GM23338 (cell line): ENCODE data around the gene HNRNPL. TPM values are rescaled to one million over a fixed set of nuclear protein-coding genes. Genes with fewer than 3 reads are reported as not detected.

ENCODE experiments used
- ATAC-seq: fragments of 200-7000 bp; cut with Tn5 transposase; 3 replicates; pipeline ENCODE4 v1.9.1; 2020
- DNase-seq: peaks from one replicate; pipeline ENCODE4 v3.0.0-alpha.2; 2015; ENCODE audit warnings: low spot score
- H2AFZ ChIP-seq: fragments of 200-600 bp; sonication (generic); 2 replicates; pipeline ENCODE4 v1.8.0; 2016; ENCODE audit warnings: antibody characterized with exemption, mild to moderate bottlenecking, moderate library complexity
- H3F3A ChIP-seq: fragments of 200-600 bp; sonication (generic); replicated peaks from 2 replicates; pipeline ENCODE4 v1.8.0; 2017; ENCODE audit warnings: antibody characterized with exemption, mixed run types, low read depth
- H3K27ac ChIP-seq: fragments of 200-600 bp; sonication (generic); 2 replicates; pipeline ENCODE4 v1.6.1; 2016; ENCODE audit warnings: low read depth
- H3K27me3 ChIP-seq: fragments of 200-600 bp; sonication (generic); 2 replicates; pipeline ENCODE4 v1.8.0; 2016; ENCODE audit warnings: mild to moderate bottlenecking, mixed run types, moderate library complexity; ENCODE audit not compliant: insufficient read depth
- H3K36me3 ChIP-seq: fragments of 200-600 bp; sonication (generic); 2 replicates; pipeline ENCODE4 v1.8.0; 2016; ENCODE audit warnings: mild to moderate bottlenecking; ENCODE audit not compliant: insufficient read depth
- H3K4me1 ChIP-seq: fragments of 200-600 bp; sonication (generic); 2 replicates; pipeline ENCODE4 v1.8.0; 2016; ENCODE audit warnings: mild to moderate bottlenecking, moderate library complexity; ENCODE audit not compliant: insufficient read depth
- H3K4me2 ChIP-seq: fragments of 200-600 bp; sonication (generic); 2 replicates; pipeline ENCODE4 v1.7.1; 2017; ENCODE audit warnings: mixed run types
- H3K4me3 ChIP-seq: fragments of 200-600 bp; sonication (generic); 2 replicates; pipeline ENCODE4 v1.6.1; 2016; ENCODE audit warnings: mixed run types
- H3K79me2 ChIP-seq: fragments of 200-600 bp; sonication (generic); replicated peaks from 2 replicates; pipeline ENCODE4 v1.8.0; 2017; ENCODE audit warnings: mild to moderate bottlenecking; ENCODE audit not compliant: insufficient read depth
- H3K9me2 ChIP-seq: fragments of 200-600 bp; sonication (generic); 2 replicates; pipeline ENCODE4 v1.8.0; 2017; ENCODE audit not compliant: insufficient read depth
- H4K20me1 ChIP-seq: fragments of 200-600 bp; sonication (generic); replicated peaks from 2 replicates; pipeline ENCODE4 v1.8.0; 2017; ENCODE audit warnings: mild to moderate bottlenecking; ENCODE audit not compliant: insufficient read depth
- H3K27ac Mint-ChIP-seq: 2 replicates; pipeline ENCODE4 v1.8.0; 2020; ENCODE audit warnings: inconsistent platforms, mild to moderate bottlenecking, moderate library complexity, mixed read lengths
- H3K27me3 Mint-ChIP-seq: 3 replicates; pipeline ENCODE4 v1.8.0; 2022; ENCODE audit warnings: low read depth, mild to moderate bottlenecking, moderate library complexity, mixed read lengths, inconsistent platforms; ENCODE audit not compliant: insufficient read depth, poor library complexity
- H3K36me3 Mint-ChIP-seq: 3 replicates; pipeline ENCODE4 v1.8.0; 2021; ENCODE audit warnings: low read depth, mild to moderate bottlenecking, inconsistent platforms, moderate library complexity, mixed read lengths
- H3K4me1 Mint-ChIP-seq: 3 replicates; pipeline ENCODE4 v1.8.0; 2020; ENCODE audit warnings: mild to moderate bottlenecking, inconsistent platforms, mixed read lengths
- H3K4me3 Mint-ChIP-seq: 3 replicates; pipeline ENCODE4 v1.8.0; 2021; ENCODE audit warnings: moderate library complexity, mild to moderate bottlenecking, inconsistent platforms, mixed read lengths
- H3K9me3 Mint-ChIP-seq: 3 replicates; pipeline ENCODE4 v1.8.0; 2020; ENCODE audit warnings: moderate library complexity, mild to moderate bottlenecking, inconsistent platforms, mixed read lengths
- CREB1 ChIP-seq: fragments of 250-450 bp; sonication (Bioruptor Pico); IDR thresholded peaks from 2 replicates; pipeline ENCODE4 v1.5.0; 2020; ENCODE audit warnings: low read depth, mild to moderate bottlenecking, moderate library complexity
- EZH2 ChIP-seq: fragments of 200-600 bp; sonication (generic); IDR thresholded peaks from one replicate; pipeline ENCODE4 v1.8.0; 2017; ENCODE audit warnings: antibody characterized with exemption, mild to moderate bottlenecking, low read depth; ENCODE audit not compliant: unreplicated experiment
- POLR2AphosphoS5 ChIP-seq: IDR thresholded peaks from 2 replicates; pipeline ENCODE4 v1.6.1; 2016; ENCODE audit warnings: antibody characterized with exemption, low read depth
- STAT1 ChIP-seq: IDR thresholded peaks from one replicate; pipeline ENCODE4 v1.6.1; 2016; ENCODE audit warnings: antibody characterized with exemption; ENCODE audit not compliant: unreplicated experiment
- ZNF114 ChIP-seq: fragments of 250-450 bp; sonication (Bioruptor Pico); IDR thresholded peaks from 2 replicates; pipeline ENCODE4 v1.5.0; 2020; ENCODE audit warnings: mild to moderate bottlenecking, moderate library complexity
- ZNF331 ChIP-seq: fragments of 250-450 bp; sonication (Bioruptor Pico); IDR thresholded peaks from 2 replicates; pipeline ENCODE4 v1.5.0; 2020; ENCODE audit warnings: low read depth, mild to moderate bottlenecking, moderate library complexity
- ZNF462 ChIP-seq: fragments of 250-450 bp; sonication (Bioruptor Pico); IDR thresholded peaks from 2 replicates; pipeline ENCODE4 v1.5.0; 2020; ENCODE audit warnings: mild to moderate bottlenecking, moderate library complexity
- polyA plus RNA-seq: library from polyadenylated mRNA; unstranded; fragments of >200 nt; fragmentation: Nextera tagmentation; extraction: Ambion mirVana; gene quantifications from 2 replicates; pipeline ENCODE4 v1.2.1, GENCODE V29; 2016
- total RNA-seq: library from RNA; depleted of rRNA; stranded (reverse); fragments of >200 nt; shearing (Covaris generic); gene quantifications from 2 replicates; pipeline ENCODE4 v1.2.3, GENCODE V29; 2014

The HNRNPL gene
- total and polyA plus RNA-seq, 2 experiments from 2014 or later: 580 to 664 TPM

- H4K20me1 ChIP-seq: peaks cover 63% of the 10 kb centered on the region
- Mint-ChIP-seq H3K27ac (no peak overlapping the region), H3K4me1 (peaks cover 15% of the 10 kb centered on the region), H3K4me3 (no peak overlapping the region; the same call in 2 of the 3 replicates), H3K27me3 (peaks cover 19% of the 10 kb centered on the region), H3K9me3 (no peaks in the 10 kb centered on the region), H3K36me3 (peaks cover 100% of the 10 kb centered on the region)
- H3K4me1 ChIP-seq: no peaks in the 10 kb centered on the region
- H2AFZ ChIP-seq: no peak overlapping the region
- H3K79me2 ChIP-seq: peaks cover 66% of the 10 kb centered on the region
- H3K27ac ChIP-seq: peak overlapping the region; percentile 50; the same call in 1 of the 2 replicates
- peaks cover 83% of the 10 kb centered on the region for H3F3A ChIP-seq
- no peak for ATAC-seq
- H3K4me3 ChIP-seq: no peak overlapping the region
- DNase-seq: no peak
- no peaks in the 10 kb centered on the region for H3K9me2 ChIP-seq
- peaks cover 98% of the 10 kb centered on the region for H3K36me3 ChIP-seq
- H3K4me2 ChIP-seq: no peak overlapping the region
- TF ChIP-seq ZNF114 (CRISPR knock-in tag): no peak
- TF ChIP-seq STAT1: no peak
- TF ChIP-seq CREB1 (CRISPR knock-in tag): no peak
- no peak for TF ChIP-seq ZNF462 (CRISPR knock-in tag)
- TF ChIP-seq ZNF331: no peak
- no peak for TF ChIP-seq EZH2
- TF ChIP-seq POLR2AphosphoS5: no peak; the same call in 1 of the 2 replicates
- H3K27me3 ChIP-seq: no peaks in the 10 kb centered on the region
Observed at GRCh38 chr19:38842439-38843174, 7.2 kb downstream of the HNRNPL start.
